ENCODE measurements around the gene USP34. TPM values are rescaled to one million over a fixed set of nuclear protein-coding genes. Genes with fewer than 3 reads are reported as not detected.

USP34 gene
- total RNA-seq, 1 experiment from 2014 or later: 76.3 TPM

DNA sequence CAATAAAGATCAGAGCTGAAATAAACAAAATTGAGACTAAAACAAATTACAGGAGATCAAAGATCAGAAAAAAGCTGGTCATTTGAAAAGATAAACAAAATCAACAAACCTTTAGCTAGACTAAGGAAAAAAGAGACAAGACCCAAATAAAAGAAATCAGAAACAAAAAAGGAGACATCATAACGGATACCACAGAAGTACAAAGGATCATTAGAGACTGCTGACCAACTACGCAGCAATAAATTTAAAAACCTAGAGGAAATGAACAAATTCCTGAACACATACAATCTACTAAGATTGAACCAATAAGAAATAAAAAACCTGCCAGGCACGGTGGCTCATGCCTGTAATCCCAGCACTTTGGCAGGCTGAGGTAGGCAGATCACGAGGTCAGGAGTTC is 33.7 kb downstream of the USP34 start:
- POLR2A ChIA-PET: no interaction called here

More for the DNA sequence above, 33.7 kb downstream of the USP34 start:
- Histone ChIP-seq H3K36me3 (ENCODE audit: control insufficient read depth in 1 of 2, insufficient read depth in 2 of 2, low read length in 2 of 2) (no peaks in the 10 kb centered on the region), H3K9me2 (ENCODE audit: insufficient read depth) (no peaks in the 10 kb centered on the region), H3K9ac (ENCODE audit: low read length) (no peak overlapping the region), H4K20me1 (ENCODE audit: insufficient read depth) (peaks cover 7% of the 10 kb centered on the region), H3K4me2 (ENCODE audit: low read length) (no peak overlapping the region), H2AFZ (ENCODE audit: low read depth, low read length, poor library complexity, severe bottlenecking) (no peak overlapping the region), H3K27ac (ENCODE audit: low read depth, low read length) (no peak overlapping the region), H3K27me3 (ENCODE audit: insufficient read depth, low read length) (no peaks in the 10 kb centered on the region), H3K4me1 (ENCODE audit: control insufficient read depth in 1 of 2, insufficient read depth in 2 of 2, low read length in 2 of 2) (peaks cover 2 to 18% of the 10 kb centered on the region in 2 experiments; a peak in 1 of 4 replicates), H3K79me2 (ENCODE audit: insufficient read depth, low read length) (peaks cover 98% of the 10 kb centered on the region), H3K9me3 (ENCODE audit: control insufficient read depth in 1 of 2, insufficient read depth in 1 of 2, low read depth in 1 of 2, low read length in 2 of 2) (no peaks in the 10 kb centered on the region), H3K4me3 (replicated peaks in 1 of 2; ENCODE audit: low read depth in 1 of 2, low read length in 2 of 2) (no peak overlapping the region)
- CTCF ChIA-PET: interaction anchor here (0.8 kb wide), 1 partner anchor 11 kb away, joined by 3 read pairs; no protein-coding TSS in a partner anchor
- TF ChIP-seq, protein P1, sequence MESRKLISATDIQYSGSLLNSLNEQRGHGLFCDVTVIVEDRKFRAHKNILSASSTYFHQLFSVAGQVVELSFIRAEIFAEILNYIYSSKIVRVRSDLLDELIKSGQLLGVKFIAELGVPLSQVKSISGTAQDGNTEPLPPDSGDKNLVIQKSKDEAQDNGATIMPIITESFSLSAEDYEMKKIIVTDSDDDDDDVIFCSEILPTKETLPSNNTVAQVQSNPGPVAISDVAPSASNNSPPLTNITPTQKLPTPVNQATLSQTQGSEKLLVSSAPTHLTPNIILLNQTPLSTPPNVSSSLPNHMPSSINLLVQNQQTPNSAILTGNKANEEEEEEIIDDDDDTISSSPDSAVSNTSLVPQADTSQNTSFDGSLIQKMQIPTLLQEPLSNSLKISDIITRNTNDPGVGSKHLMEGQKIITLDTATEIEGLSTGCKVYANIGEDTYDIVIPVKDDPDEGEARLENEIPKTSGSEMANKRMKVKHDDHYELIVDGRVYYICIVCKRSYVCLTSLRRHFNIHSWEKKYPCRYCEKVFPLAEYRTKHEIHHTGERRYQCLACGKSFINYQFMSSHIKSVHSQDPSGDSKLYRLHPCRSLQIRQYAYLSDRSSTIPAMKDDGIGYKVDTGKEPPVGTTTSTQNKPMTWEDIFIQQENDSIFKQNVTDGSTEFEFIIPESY (IDR thresholded peaks at IDR 0.05; ENCODE audit: extremely low read depth, insufficient replicate concordance, low read length): no peak
- TF ChIP-seq EGR1 (IDR thresholded peaks at IDR 0.05; ENCODE audit: low read depth) (no peak), SRF (IDR thresholded peaks at IDR 0.05; ENCODE audit: low read depth) (no peak), CEBPB (IDR thresholded peaks at IDR 0.05; ENCODE audit: low read depth) (no peak), EZH2 (IDR thresholded peaks at IDR 0.05) (no peak), ZFX (IDR thresholded peaks at IDR 0.05) (no peak), JUND (IDR thresholded peaks at IDR 0.05) (no peak), SP1 (IDR thresholded peaks at IDR 0.05; ENCODE audit: low read depth) (no peak), ELF1 (IDR thresholded peaks at IDR 0.05; ENCODE audit: borderline replicate concordance, low read depth) (no peak), SIN3A (IDR thresholded peaks at IDR 0.05; ENCODE audit: low read depth) (no peak), EZH2phosphoT487 (IDR thresholded peaks at IDR 0.05; ENCODE audit: borderline replicate concordance) (no peak), FOSL1 (IDR thresholded peaks at IDR 0.05; ENCODE audit: low read depth) (no peak), TCF7L2 (IDR thresholded peaks at IDR 0.05; ENCODE audit: borderline replicate concordance, extremely low read depth, insufficient read depth, insufficient read length) (no peak)
- TF ChIP-seq, protein P2, sequence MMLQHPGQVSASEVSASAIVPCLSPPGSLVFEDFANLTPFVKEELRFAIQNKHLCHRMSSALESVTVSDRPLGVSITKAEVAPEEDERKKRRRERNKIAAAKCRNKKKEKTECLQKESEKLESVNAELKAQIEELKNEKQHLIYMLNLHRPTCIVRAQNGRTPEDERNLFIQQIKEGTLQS (IDR thresholded peaks at IDR 0.05): no peak
- TF ChIP-seq, protein P3, sequence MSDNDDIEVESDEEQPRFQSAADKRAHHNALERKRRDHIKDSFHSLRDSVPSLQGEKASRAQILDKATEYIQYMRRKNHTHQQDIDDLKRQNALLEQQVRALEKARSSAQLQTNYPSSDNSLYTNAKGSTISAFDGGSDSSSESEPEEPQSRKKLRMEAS (IDR thresholded peaks at IDR 0.05): no peak
- intact Hi-C loops (cut with micrococcal nuclease): no loop called here
- DNase-seq (ENCODE audit: low read depth, low spot score): no peak
- ATAC-seq: no peak
- RAD21 ChIA-PET (ENCODE audit: low non-redundant PET in 1 of 2, low total read pairs in 2 of 2, uncharacterized antibody in 2 of 2, unreplicated experiment in 2 of 2): no interaction called here
- BruUV-seq (replicated peaks): no TSS peak

Measured in HCT116 (cell line).